Brain microvascular endothelial cell (primary cell): Measurements from ENCODE around the gene EXOC6.

ENCODE experiments used
- DNase-seq: peaks from one replicate; pipeline ENCODE4 v3.0.0-alpha.2; 2020
- H3K27ac ChIP-seq: fragments of 250-450 bp; sonication (Bioruptor Pico); 2 replicates; pipeline ENCODE4 v1.5.1; 2020; ENCODE audit warnings: mild to moderate bottlenecking, moderate library complexity
- H3K27me3 ChIP-seq: fragments of 250-450 bp; sonication (Bioruptor Pico); replicated peaks from 2 replicates; pipeline ENCODE4 v1.5.1; 2020; ENCODE audit warnings: mild to moderate bottlenecking
- H3K36me3 ChIP-seq: fragments of 250-450 bp; sonication (Bioruptor Pico); replicated peaks from 2 replicates; pipeline ENCODE4 v1.5.1; 2020; ENCODE audit warnings: mild to moderate bottlenecking
- H3K4me3 ChIP-seq: 2 replicates; pipeline ENCODE4 v1.5.1; 2011; ENCODE audit warnings: low read depth, mild to moderate bottlenecking, control low read depth, low read length, moderate library complexity
- in situ Hi-C: cut with HindIII; loops from 2 replicates; pipeline ENCODE4 v1.10.0; 2017; ENCODE audit warnings: low sequenced_read_pairs, low pct_ligation_motif_present
- TF ChIP-seq, protein P1 (sequence below): IDR thresholded peaks from 2 replicates; pipeline ENCODE4 v1.5.1; 2011; ENCODE audit warnings: low read depth, mild to moderate bottlenecking, moderate library complexity, low read length, control low read depth, inconsistent platforms; ENCODE audit errors: missing control alignments

The EXOC6 gene

DNA sequence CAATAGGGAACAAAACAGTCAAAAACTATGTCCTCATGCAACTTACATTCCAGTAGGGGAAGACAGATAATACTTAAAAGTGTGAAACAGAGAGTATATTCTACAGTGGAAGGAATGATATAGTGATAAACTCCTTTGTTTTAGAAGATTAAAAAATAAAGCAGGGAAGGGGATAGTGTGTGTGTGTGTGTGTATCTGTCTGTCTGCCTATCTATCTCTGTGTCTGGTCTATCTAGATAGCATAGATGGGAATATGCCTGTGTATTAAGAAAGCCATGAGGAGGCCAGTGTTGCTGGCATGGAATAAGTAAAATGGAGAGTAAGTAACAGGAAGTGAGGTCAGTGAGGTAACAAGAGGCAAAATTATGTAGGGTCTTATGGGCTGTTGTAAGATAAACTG, 42.2 kb downstream of the EXOC6 start:
- Histone ChIP-seq H3K27me3 (no peaks in the 10 kb centered on the region), H3K4me3 (no peak overlapping the region), H3K36me3 (no peaks in the 10 kb centered on the region), H3K27ac (no peak overlapping the region)
- TF ChIP-seq, protein P1, sequence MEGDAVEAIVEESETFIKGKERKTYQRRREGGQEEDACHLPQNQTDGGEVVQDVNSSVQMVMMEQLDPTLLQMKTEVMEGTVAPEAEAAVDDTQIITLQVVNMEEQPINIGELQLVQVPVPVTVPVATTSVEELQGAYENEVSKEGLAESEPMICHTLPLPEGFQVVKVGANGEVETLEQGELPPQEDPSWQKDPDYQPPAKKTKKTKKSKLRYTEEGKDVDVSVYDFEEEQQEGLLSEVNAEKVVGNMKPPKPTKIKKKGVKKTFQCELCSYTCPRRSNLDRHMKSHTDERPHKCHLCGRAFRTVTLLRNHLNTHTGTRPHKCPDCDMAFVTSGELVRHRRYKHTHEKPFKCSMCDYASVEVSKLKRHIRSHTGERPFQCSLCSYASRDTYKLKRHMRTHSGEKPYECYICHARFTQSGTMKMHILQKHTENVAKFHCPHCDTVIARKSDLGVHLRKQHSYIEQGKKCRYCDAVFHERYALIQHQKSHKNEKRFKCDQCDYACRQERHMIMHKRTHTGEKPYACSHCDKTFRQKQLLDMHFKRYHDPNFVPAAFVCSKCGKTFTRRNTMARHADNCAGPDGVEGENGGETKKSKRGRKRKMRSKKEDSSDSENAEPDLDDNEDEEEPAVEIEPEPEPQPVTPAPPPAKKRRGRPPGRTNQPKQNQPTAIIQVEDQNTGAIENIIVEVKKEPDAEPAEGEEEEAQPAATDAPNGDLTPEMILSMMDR: no peak
- in situ Hi-C loops: no loop called here
- DNase-seq: no peak

DNA sequence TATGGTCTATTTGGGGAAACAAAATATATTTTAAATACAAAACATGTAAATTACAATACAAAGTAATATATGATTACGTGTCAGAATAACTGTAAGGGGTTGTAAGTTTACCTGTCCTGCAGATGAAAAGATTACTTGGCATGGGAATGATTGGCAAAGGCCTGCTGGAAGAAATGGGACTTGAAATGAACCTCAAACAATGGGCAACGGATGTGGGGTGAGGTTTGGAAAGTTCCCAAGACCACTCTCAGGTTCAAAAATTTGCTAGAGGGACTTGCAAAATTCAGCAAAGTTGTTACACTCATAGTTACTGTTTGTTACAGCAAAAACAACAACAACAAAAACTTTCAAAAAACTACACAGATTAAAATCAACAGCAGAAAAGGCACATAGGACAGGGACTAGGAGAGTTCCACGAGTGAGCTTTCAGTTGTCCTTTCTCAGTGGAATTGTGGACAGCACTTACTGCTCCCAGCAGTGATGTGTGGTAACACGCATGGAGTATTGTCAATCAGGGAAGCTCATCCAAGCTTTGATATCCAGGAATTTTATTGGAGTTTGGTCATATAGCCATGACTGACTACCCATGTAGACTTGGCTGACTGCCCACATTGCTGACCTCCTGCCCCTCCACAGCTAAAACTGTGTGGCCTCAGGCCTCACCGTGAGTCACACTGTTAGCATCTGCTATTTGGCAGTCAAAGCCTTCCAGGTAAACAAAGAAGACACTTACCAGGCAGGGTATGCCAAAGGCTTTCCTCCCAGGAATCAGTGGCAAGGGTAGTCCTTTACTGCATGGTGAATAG, 43.8 kb downstream of the EXOC6 start:
- Histone ChIP-seq H3K36me3 (no peaks in the 10 kb centered on the region), H3K27me3 (no peaks in the 10 kb centered on the region), H3K27ac (no peak overlapping the region), H3K4me3 (no peak overlapping the region)
- peak; percentile 84 for DNase-seq
- TF ChIP-seq, protein P1: no peak
- in situ Hi-C loops: no loop called here

DNA sequence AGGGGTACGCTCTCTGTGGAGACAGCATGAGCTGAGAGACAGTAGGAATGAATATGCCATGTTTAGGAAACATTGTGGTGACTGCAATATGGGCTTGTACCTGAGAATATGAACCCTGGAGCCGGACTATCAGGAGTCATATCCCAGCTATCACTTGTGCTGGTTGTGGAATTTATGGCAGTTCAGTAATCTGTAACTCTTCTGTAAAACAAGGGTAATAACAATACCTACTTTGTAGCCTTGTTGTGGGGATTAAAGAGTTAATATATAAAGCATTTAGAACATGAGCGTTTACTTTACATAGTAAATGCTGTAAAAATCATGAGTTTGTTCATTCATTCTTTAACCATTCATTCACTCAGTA, 44.4 kb downstream of the EXOC6 start:
- TF ChIP-seq, protein P1: no peak
- H3K4me3 ChIP-seq: no peak overlapping the region
- H3K27ac ChIP-seq: no peak overlapping the region
- DNase-seq: no peak
- in situ Hi-C loops: no loop called here
- no peaks in the 10 kb centered on the region for H3K27me3 ChIP-seq
- no peaks in the 10 kb centered on the region for H3K36me3 ChIP-seq

DNA sequence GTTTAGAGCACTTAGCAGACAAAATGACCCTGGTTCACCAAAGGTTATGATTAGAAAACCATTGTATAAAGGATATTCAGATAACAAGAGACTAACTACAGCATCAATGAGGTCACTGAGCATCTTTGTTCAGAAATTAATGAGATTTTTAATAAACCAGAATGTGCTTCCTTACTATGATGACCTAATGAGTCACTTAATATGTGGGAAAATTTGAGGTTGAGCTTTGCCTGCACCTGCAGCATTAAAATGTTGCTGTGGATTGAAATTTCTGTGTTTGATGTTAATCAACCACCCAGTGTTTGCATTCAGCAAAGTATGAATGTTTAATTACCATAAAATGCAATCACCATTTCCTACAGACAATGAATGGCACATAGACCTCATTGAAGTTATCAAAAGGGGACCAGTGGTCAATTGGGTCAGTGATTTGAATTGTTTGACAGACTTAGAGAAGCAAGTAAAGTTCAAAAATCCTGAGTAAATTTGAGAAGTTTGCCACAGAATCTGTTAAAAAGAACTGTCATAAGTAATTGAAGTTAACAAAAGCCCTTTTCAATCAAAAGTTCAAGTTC, 45.8 kb downstream of the EXOC6 start:
- H3K27me3 ChIP-seq: no peaks in the 10 kb centered on the region
- no peak for DNase-seq
- no peak overlapping the region for H3K4me3 ChIP-seq
- no peak overlapping the region for H3K27ac ChIP-seq
- in situ Hi-C loops: no loop called here
- no peaks in the 10 kb centered on the region for H3K36me3 ChIP-seq
- TF ChIP-seq, protein P1: no peak

DNA sequence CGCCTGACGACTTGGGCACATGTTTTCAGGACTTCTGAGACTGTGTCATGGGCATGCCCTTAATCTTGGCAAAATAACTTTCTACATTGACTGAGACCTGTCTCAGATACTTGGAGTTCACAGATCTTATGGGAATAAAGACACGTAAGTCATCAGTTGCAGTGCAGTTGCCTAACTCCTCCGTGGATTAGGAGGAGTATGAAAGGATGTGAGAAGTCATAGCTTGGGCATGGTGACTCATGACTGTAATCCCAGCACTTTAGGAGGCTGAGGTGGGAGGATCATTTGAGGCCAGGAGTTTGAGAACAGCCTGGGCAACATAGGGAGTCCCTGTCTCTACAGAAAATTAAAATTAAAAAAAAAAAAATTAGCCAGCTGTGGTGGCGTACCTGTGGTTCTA, 49.6 kb downstream of the EXOC6 start:
- Histone ChIP-seq H3K36me3 (no peaks in the 10 kb centered on the region), H3K4me3 (no peak overlapping the region)
- in situ Hi-C loops: no loop called here

More for the DNA sequence above, 49.6 kb downstream of the EXOC6 start:
- TF ChIP-seq, protein P1: no peak
- Histone ChIP-seq H3K27ac (no peak overlapping the region), H3K27me3 (no peaks in the 10 kb centered on the region)
- no peak for DNase-seq
